SK-N-SH treated with all-trans-retinoic acid at 6 μM for 48 hours (cell line): Measurements from ENCODE around the gene NUDT1.

Experiments
- ATAC-seq: fragments of 200-7000 bp; cut with Tn5 transposase; 3 replicates; pipeline ENCODE4 v1.9.1; 2020; ENCODE audit warnings: mild to moderate bottlenecking, moderate library complexity
- ARNTL ChIP-seq: fragments of 450-650 bp; formaldehyde crosslinking; IDR thresholded peaks from 2 replicates; pipeline ENCODE4 v1.5.0; 2020; ENCODE audit warnings: low read depth, mild to moderate bottlenecking, moderate library complexity, borderline replicate concordance
- BACH2 ChIP-seq: fragments of 250-450 bp; sonication (Bioruptor Pico); IDR thresholded peaks from 2 replicates; pipeline ENCODE4 v1.9.0; 2021; ENCODE audit warnings: mild to moderate bottlenecking, borderline replicate concordance
- CREB5 ChIP-seq: fragments of 250-450 bp; sonication (Bioruptor Pico); IDR thresholded peaks from 2 replicates; pipeline ENCODE4 v1.5.1; 2020; ENCODE audit warnings: low read depth, mild to moderate bottlenecking, moderate library complexity
- CSDC2 ChIP-seq: fragments of 250-450 bp; sonication (Bioruptor Pico); IDR thresholded peaks from 2 replicates; pipeline ENCODE4 v1.5.0; 2020; ENCODE audit warnings: mild to moderate bottlenecking, moderate library complexity
- CSRNP3 ChIP-seq: fragments of 250-450 bp; sonication (Bioruptor Pico); IDR thresholded peaks from 2 replicates; pipeline ENCODE4 v1.5.1; 2021; ENCODE audit warnings: mild to moderate bottlenecking, moderate library complexity
- GLIS3 ChIP-seq: fragments of 250-450 bp; sonication (Bioruptor Pico); IDR thresholded peaks from 2 replicates; pipeline ENCODE4 v1.5.0; 2020; ENCODE audit warnings: mild to moderate bottlenecking, moderate library complexity
- ISL1 ChIP-seq: fragments of 250-450 bp; sonication (Bioruptor Pico); IDR thresholded peaks from 2 replicates; pipeline ENCODE4 v2.1.2; 2022; ENCODE audit warnings: mild to moderate bottlenecking, moderate library complexity
- OSR1 ChIP-seq: fragments of 250-450 bp; sonication (Bioruptor Pico); IDR thresholded peaks from 2 replicates; pipeline ENCODE4 v1.8.0; 2022; ENCODE audit warnings: moderate library complexity, mild to moderate bottlenecking, inconsistent platforms
- PATZ1 ChIP-seq: fragments of 250-450 bp; sonication (Bioruptor Pico); IDR thresholded peaks from 2 replicates; pipeline ENCODE4 v1.8.0; 2020; ENCODE audit warnings: mild to moderate bottlenecking, moderate library complexity, borderline replicate concordance
- POU6F1 ChIP-seq: fragments of 250-450 bp; sonication (Bioruptor Pico); IDR thresholded peaks from 2 replicates; pipeline ENCODE4 v1.8.0; 2021; ENCODE audit warnings: low read depth, mild to moderate bottlenecking, moderate library complexity, borderline replicate concordance
- PPARA ChIP-seq: fragments of 250-450 bp; sonication (Bioruptor Pico); IDR thresholded peaks from 2 replicates; pipeline ENCODE4 v1.5.0; 2020; ENCODE audit warnings: mild to moderate bottlenecking, borderline replicate concordance
- RARB ChIP-seq: fragments of 250-450 bp; sonication (Bioruptor Pico); IDR thresholded peaks from 2 replicates; pipeline ENCODE4 v1.8.0; 2021; ENCODE audit warnings: mild to moderate bottlenecking, moderate library complexity
- SNAI2 ChIP-seq: fragments of 250-450 bp; sonication (Bioruptor Pico); IDR thresholded peaks from 2 replicates; pipeline ENCODE4 v1.5.0; 2020; ENCODE audit warnings: mild to moderate bottlenecking, moderate library complexity
- TCF4 ChIP-seq: fragments of 250-450 bp; sonication (Bioruptor Pico); IDR thresholded peaks from 2 replicates; pipeline ENCODE4 v1.8.0; 2021; ENCODE audit warnings: mild to moderate bottlenecking, moderate library complexity, borderline replicate concordance
- TOX ChIP-seq: fragments of 250-450 bp; sonication (Bioruptor Pico); IDR thresholded peaks from 2 replicates; pipeline ENCODE4 v1.8.0; 2021; ENCODE audit warnings: mild to moderate bottlenecking, moderate library complexity, borderline replicate concordance
- TSHZ2 ChIP-seq: fragments of 250-450 bp; sonication (Bioruptor Pico); IDR thresholded peaks from 2 replicates; pipeline ENCODE4 v1.5.0; 2020; ENCODE audit warnings: mild to moderate bottlenecking, moderate library complexity
- ZC3H10 ChIP-seq: fragments of 250-450 bp; sonication (Bioruptor Pico); IDR thresholded peaks from 2 replicates; pipeline ENCODE4 v1.5.1; 2021; ENCODE audit warnings: mild to moderate bottlenecking, moderate library complexity
- ZNF565 ChIP-seq: fragments of 450-650 bp; formaldehyde crosslinking; conservative IDR thresholded peaks from 2 replicates; pipeline ENCODE4 v1.5.0; 2020; ENCODE audit warnings: low read depth, mild to moderate bottlenecking, moderate library complexity
- ZNF8 ChIP-seq: fragments of 450-650 bp; formaldehyde crosslinking; IDR thresholded peaks from 2 replicates; pipeline ENCODE4 v1.5.0; 2020; ENCODE audit warnings: mild to moderate bottlenecking, moderate library complexity

NUDT1 gene

GRCh38 chr7:2223321-2223720 is 18.7 kb upstream of the NUDT1 start (continued):
- no peak for TF ChIP-seq TSHZ2
- TF ChIP-seq SNAI2 (CRISPR knock-in tag): no peak
- no peak for TF ChIP-seq CSRNP3 (CRISPR knock-in tag)

GRCh38 chr7:2224491-2224928 is 17.5 kb upstream of the NUDT1 start:
- TF ChIP-seq BACH2 (no peak), POU6F1 (no peak), TOX (CRISPR knock-in tag) (no peak), CREB5 (CRISPR knock-in tag) (no peak), TSHZ2 (no peak), PPARA (CRISPR knock-in tag) (no peak), ZNF565 (CRISPR knock-in tag) (no peak), RARB (no peak)
- TF ChIP-seq, all 23 proteins: peak for 0
- ATAC-seq: no peak

- no peak for ATAC-seq
- no peak for TF ChIP-seq RARB
- no peak for TF ChIP-seq ZC3H10 (CRISPR knock-in tag)
- TF ChIP-seq ZNF565 (CRISPR knock-in tag): no peak
- no peak for TF ChIP-seq TOX (CRISPR knock-in tag)
- TF ChIP-seq POU6F1: no peak
- TF ChIP-seq OSR1: no peak
- no peak for TF ChIP-seq PATZ1 (CRISPR knock-in tag)
- no peak for TF ChIP-seq CSRNP3 (CRISPR knock-in tag)
- TF ChIP-seq CREB5 (CRISPR knock-in tag): no peak
- TF ChIP-seq BACH2: no peak
- no peak for TF ChIP-seq CSDC2
- TF ChIP-seq ARNTL: no peak
- TF ChIP-seq ZNF8 (CRISPR knock-in tag): no peak
- no peak for TF ChIP-seq TCF4
- TF ChIP-seq ISL1 (CRISPR knock-in tag): no peak
- TF ChIP-seq GLIS3: no peak
Observed at GRCh38 chr7:2224934-2225333, 17.1 kb upstream of the NUDT1 start.
